ENCODE data around the gene CAMK2G. TPM values are rescaled to one million over a fixed set of nuclear protein-coding genes. Genes with fewer than 3 reads are reported as not detected.

Gene CAMK2G
- total RNA-seq, 1 experiment from 2014 or later: 179 TPM

- CTCF ChIA-PET: interaction anchor here (2.5 kb wide), 1 partner anchor 100 kb away, joined by 9 read pairs; no protein-coding TSS in a partner anchor
Measured at GRCh38 chr10:73779539-73780197, 94.7 kb downstream of the CAMK2G start.

GRCh38 chr10:73779018-73779417 lies 95.3 kb downstream of the CAMK2G start:
- POLR2A ChIA-PET (ENCODE audit: unreplicated experiment): interaction anchor here (0.6 to 0.7 kb wide), 3 partner anchors 32 to 54 kb away, joined by 3 to 14 read pairs (median 7); no protein-coding TSS in a partner anchor
- Histone ChIP-seq H3K27me3 (ENCODE audit: low read length) (no peaks in the 10 kb centered on the region), H3K9me2 (replicated peaks; ENCODE audit: low read length) (no peaks in the 10 kb centered on the region), H3K9ac (ENCODE audit: low read length) (no peak overlapping the region), H3F3A (ENCODE audit: low read length, unreplicated experiment) (peaks cover 16% of the 10 kb centered on the region), H3K4me3 (ENCODE audit: low read length) (no peak overlapping the region), H2AFZ (ENCODE audit: low read length) (no peak overlapping the region), H3K4me1 (ENCODE audit: insufficient read depth, low read length) (peaks cover 47% of the 10 kb centered on the region), H3K79me2 (ENCODE audit: low read length) (peaks cover 99% of the 10 kb centered on the region), H4K20me1 (ENCODE audit: low read length) (peaks cover 26% of the 10 kb centered on the region), H3K4me2 (ENCODE audit: low read length) (no peak overlapping the region), H3K9me3 (ENCODE audit: low read length) (no peaks in the 10 kb centered on the region), H3K27ac (ENCODE audit: low read length) (no peak overlapping the region), H3K36me3 (ENCODE audit: low read depth, low read length) (peaks cover 29% of the 10 kb centered on the region)
- TF ChIP-seq CTCF (conservative IDR thresholded peaks at IDR 0.05; ENCODE audit: low read depth, low read length) (no peak), EZH2phosphoT487 (IDR thresholded peaks at IDR 0.05; ENCODE audit: borderline replicate concordance, low read length) (no peak), EZH2 (IDR thresholded peaks at IDR 0.05; ENCODE audit: low read length, unreplicated experiment) (no peak)
- CTCF ChIA-PET: no interaction called here
- no TSS peak for BruUV-seq (replicated peaks)
- DNase-seq (no peak), ATAC-seq (no peak)
- intact Hi-C loops (cut with micrococcal nuclease): no loop called here

More at GRCh38 chr10:73779539-73780197, 94.7 kb downstream of the CAMK2G start:
- ATAC-seq (no peak), DNase-seq (no peak)
- Histone ChIP-seq H3F3A (ENCODE audit: low read length, unreplicated experiment) (peaks cover 16% of the 10 kb centered on the region), H3K36me3 (ENCODE audit: low read depth, low read length) (peaks cover 28% of the 10 kb centered on the region), H3K79me2 (ENCODE audit: low read length) (peaks cover 99% of the 10 kb centered on the region), H3K27me3 (ENCODE audit: low read length) (no peaks in the 10 kb centered on the region), H3K9me2 (replicated peaks; ENCODE audit: low read length) (no peaks in the 10 kb centered on the region), H3K9me3 (ENCODE audit: low read length) (no peaks in the 10 kb centered on the region), H3K9ac (ENCODE audit: low read length) (no peak overlapping the region), H2AFZ (ENCODE audit: low read length) (no peak overlapping the region), H3K4me2 (ENCODE audit: low read length) (peak overlapping the region; percentile 86), H4K20me1 (ENCODE audit: low read length) (peaks cover 21% of the 10 kb centered on the region), H3K4me3 (ENCODE audit: low read length) (no peak overlapping the region), H3K4me1 (ENCODE audit: insufficient read depth, low read length) (peaks cover 48% of the 10 kb centered on the region), H3K27ac (ENCODE audit: low read length) (no peak overlapping the region)
- no peak for TF ChIP-seq CTCF (conservative IDR thresholded peaks at IDR 0.05; ENCODE audit: low read depth, low read length)
- no peak for TF ChIP-seq EZH2 (IDR thresholded peaks at IDR 0.05; ENCODE audit: low read length, unreplicated experiment)
- no peak for TF ChIP-seq EZH2phosphoT487 (IDR thresholded peaks at IDR 0.05; ENCODE audit: borderline replicate concordance, low read length)
- no TSS peak for BruUV-seq (replicated peaks)
- intact Hi-C loops (cut with micrococcal nuclease): no loop called here
- POLR2A ChIA-PET (ENCODE audit: unreplicated experiment): interaction anchor here (0.5 to 0.7 kb wide), 4 partner anchors 16 to 53 kb away, joined by 3 to 14 read pairs (median 10); no protein-coding TSS in a partner anchor

- Histone ChIP-seq H2AFZ (ENCODE audit: low read length) (no peak overlapping the region), H3K4me1 (ENCODE audit: insufficient read depth, low read length) (peaks cover 27% of the 10 kb centered on the region), H4K20me1 (ENCODE audit: low read length) (peaks cover 29% of the 10 kb centered on the region), H3K36me3 (ENCODE audit: low read depth, low read length) (peaks cover 50% of the 10 kb centered on the region), H3F3A (ENCODE audit: low read length, unreplicated experiment) (peaks cover 24% of the 10 kb centered on the region), H3K4me2 (ENCODE audit: low read length) (peak overlapping the region; percentile 81), H3K9me2 (replicated peaks; ENCODE audit: low read length) (no peaks in the 10 kb centered on the region), H3K27me3 (ENCODE audit: low read length) (no peaks in the 10 kb centered on the region), H3K79me2 (ENCODE audit: low read length) (peaks cover 69% of the 10 kb centered on the region), H3K27ac (ENCODE audit: low read length) (no peak overlapping the region), H3K9ac (ENCODE audit: low read length) (peak overlapping the region; percentile 78; the same call in 1 of the 2 replicates), H3K9me3 (ENCODE audit: low read length) (no peaks in the 10 kb centered on the region), H3K4me3 (ENCODE audit: low read length) (peak overlapping the region; percentile 73)
- ChIA-PET CTCF (interaction anchor here (0.5 to 3.1 kb wide), 10 partner anchors 30 to 182 kb away, joined by 3 to 39 read pairs (median 4); partner anchors contain the start of gene SEC24C), POLR2A (ENCODE audit: unreplicated experiment) (interaction anchor here (0.6 to 1.0 kb wide), 2 partner anchors 11 to 604 kb away, joined by 3 read pairs; no protein-coding TSS in a partner anchor)
- ATAC-seq (peak; percentile 2), DNase-seq (peak; percentile 91)
- intact Hi-C loops (cut with micrococcal nuclease): loop anchor here (1.0 to 5.0 kb wide), 2 partner anchors 105 to 223 kb away; partner anchors contain the start of gene VCL
- BruUV-seq (replicated peaks): no TSS peak
- peak; percentile 94 for TF ChIP-seq CTCF (conservative IDR thresholded peaks at IDR 0.05; ENCODE audit: low read depth, low read length)
- no peak for TF ChIP-seq EZH2 (IDR thresholded peaks at IDR 0.05; ENCODE audit: low read length, unreplicated experiment)
Measured at GRCh38 chr10:73774637-73775036, 99.7 kb downstream of the CAMK2G start.
